GM11168 (cell line): ENCODE measurements around the gene ARHGAP18.

Source experiments
- in situ Hi-C: fragments of 300-500 bp; cut with MboI; formaldehyde crosslinking; loops from one replicate; pipeline ENCODE4 v1.12.0; 2022; ENCODE audit warnings: low sequenced_read_pairs; ENCODE audit not compliant: unreplicated experiment

Gene ARHGAP18

DNA sequence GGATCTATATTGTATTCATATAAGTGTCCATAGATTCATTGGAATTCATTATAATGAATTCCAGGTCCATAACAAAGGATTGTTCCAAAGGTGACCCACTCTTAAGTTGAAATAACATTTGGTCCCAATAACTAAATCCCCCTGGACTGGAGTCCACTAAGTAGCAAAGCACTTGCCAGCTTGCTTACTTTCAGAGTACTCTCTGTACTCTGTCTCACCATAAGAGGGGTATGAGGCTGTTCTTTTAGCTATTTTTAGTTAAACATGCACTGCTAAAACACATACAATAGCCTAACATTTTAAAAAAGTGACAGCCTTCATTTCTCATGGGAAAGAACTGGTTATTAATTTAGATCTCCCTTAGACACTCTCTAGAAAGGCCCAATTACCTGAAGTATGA lies 16.7 kb upstream of the ARHGAP18 start:
- in situ Hi-C loops = loop anchor here (5.0 kb wide), 2 partner anchors 99 to 134 kb away; no protein-coding TSS in a partner anchor

DNA sequence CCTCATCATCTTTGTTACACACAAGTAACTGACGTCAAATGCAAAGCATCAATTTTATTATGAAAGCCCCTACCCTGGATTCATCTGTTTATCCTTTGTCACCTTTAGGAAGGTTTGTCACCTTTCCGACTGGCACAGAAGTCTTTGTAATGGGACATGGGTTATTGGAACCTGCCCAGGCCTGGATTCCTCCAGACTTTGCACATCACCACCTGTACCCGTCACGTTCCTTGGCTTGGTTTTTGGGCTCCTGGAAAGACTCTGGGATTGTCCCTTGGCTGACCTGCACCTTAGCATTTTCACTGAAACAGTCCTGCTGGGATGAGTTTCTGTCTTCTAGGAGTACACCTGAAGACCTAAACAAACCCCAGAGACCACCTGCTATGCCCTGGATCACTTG lies 15.4 kb upstream of the ARHGAP18 start:
- in situ Hi-C loops = loop anchor here (5.0 kb wide), 2 partner anchors 98 to 133 kb away; no protein-coding TSS in a partner anchor

DNA sequence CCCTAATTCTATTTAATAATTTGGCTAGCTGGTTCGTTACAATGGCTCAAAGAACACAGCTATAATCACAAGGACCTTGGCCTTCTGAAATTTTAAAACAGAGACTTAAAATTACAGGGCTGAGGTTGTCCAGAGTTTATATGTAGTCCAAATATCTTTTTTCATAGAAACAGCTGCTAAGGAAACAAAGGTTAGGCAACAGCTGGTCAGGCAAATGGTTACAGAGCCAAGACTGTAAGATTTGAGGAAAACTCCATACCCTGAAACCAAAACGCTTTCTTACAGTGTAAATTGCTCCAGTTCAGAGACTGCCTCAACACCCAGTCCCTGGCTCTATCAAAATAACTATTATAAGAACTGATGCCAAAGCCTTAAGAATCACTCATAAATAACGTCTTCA lies 9.7 kb upstream of the ARHGAP18 start:
- in situ Hi-C loops = no loop called here

DNA sequence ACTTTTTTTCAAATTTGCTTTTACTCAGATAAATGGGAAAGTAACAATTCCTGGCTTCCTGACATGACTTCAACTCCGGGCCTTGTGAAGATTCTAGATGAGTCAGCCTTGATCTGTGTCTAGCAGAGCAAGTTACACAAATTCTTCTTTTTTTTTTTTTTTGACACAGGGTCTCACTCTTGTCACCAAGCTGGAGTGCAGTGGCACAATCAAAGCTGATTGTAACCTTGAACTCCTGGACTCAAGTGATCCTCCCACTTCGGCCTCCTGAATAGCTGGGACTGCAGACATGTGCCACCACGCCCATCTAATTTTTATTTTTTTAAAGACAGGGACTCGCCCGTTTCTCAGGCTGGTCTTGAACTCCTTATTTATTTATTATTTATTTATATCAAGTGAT lies 7.3 kb upstream of the ARHGAP18 start:
- in situ Hi-C loops = no loop called here

DNA sequence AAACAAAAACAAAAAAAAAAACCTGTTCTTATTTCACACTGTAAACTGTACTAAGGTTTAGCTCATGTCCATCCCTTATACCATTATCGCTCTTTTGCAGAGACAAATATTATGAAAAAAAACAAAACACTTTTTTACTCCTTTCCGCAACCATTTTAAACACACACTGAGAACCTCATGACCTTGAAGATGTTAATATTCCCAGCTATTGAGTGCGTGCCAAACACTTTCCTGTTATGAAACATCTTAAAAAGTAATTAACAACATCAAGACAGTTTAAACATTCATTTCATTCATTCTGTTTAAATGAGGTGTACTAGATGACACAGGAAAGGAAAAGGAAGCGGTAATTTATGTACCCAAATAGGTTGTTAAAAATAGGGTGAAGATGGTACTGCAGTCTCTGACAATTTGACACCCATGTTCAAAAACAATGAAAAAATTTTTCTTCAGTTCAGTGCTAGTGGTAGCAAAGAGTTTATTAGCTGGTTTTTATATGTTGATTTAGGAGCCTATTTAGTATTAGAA lies 3.9 kb upstream of the ARHGAP18 start:
- in situ Hi-C loops = no loop called here

DNA sequence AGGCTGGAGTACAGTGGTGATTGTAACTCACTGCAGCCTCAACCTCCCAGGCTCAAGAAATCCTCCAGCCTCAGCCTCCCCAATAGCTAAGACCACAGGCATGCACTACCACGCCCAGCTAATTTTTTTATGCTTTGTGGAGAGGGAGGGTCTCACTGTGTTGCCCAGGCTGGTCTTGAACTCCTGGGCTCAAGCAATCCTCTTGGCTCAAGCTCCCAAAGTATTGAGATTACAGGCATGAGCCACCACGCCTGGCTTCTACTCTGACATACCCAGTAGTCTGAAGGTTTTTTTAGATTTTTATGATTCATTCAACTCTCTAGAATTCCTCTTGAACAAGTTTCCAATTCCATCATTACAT lies 1.3 kb upstream of the ARHGAP18 start:
- in situ Hi-C loops = no loop called here

DNA sequence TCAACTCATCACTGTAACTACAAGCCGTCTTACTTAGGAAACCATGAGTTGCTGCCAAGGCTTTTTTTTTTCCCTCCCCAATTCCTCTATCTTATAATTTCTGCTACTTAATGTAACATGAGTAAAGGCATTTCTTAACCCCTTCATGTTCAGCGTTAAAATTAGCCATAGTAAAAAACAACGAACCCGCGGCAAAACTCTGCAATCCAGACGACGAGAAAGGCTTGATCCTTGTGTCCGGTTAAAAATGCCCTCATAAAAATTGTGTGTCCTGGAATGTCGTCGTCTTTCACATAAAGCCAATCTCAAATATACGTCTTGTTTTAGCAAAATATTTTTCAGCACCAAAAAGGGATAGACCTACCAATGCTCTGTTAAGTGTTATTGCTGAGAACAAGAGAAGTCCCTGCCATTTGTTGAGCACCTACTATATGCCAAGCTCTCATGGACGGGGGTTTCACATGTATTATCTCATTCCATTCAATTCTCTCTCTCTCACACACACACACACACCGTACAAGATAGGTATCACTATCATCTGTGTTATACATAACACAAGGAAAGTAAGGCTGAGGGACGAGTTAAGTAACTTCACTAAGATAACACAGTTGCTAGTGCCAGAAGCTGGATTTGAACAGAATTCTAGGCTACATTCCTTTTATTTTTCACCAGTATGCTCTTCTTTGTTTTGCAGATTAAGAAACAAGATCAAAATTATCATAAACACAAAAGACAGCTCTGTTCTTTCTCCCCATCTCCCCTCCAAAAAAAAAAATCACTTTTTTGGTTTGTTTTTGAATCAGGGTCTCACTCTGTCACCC lies 683 bp upstream of the ARHGAP18 start:
- in situ Hi-C loops = no loop called here

DNA sequence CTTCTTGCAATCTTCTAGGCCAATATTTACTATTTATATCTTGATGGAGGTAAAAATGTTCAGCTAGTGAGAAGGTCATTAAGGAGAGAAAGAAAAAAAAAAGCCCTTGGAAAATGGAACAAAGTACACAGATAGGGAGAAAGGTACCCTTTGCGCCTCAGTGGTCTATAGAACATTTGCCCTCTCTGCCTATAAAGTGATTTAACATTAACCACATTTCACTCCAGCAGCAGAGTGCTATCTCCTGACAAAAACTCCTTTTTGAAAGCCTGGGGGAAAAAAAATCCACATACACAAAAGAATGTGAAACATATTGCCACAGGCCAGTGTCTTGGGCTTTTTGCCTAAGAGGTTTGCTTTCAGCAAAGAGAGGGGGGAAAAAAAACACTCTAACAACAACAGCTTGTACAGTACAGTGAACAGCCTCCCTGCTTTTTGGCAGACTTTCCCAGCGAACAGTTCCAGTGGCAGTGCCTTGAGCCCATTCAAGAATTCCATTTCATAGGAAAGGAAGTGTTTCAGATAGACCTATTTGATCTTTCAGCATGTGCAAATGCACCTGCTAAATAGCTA lies 695 bp downstream of the ARHGAP18 start:
- in situ Hi-C loops = no loop called here

DNA sequence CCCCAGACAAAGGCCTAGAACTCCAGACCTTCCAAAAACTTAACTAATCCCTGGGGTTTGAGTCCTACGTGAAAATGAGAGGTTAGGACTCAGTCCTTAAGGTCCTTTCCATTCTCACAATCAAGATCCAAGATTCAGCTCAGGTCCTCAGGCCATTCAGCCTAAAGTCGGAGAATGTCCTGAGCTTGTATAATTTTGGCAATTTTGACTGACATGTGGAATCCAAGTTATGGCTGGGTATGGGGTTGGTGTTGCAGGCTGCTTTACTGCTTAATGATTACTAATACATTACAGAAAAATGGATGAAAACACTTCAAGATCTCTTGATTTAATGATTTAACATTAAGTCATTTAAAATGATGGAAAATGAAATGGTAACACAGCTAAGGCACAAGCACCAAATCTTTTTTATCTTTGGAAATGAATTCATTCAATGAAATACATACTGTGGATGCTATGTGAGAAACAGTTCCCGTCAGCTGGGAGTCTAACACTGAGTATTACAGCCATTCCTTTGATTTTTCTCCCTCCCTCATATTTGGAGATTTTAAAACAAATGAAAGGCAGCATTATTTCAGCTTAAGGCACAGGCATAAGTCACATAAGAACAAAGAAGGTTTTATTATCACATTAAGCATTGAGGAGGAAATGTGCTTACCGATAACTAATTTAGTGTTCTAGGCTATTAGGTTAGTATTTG lies 1.3 kb downstream of the ARHGAP18 start:
- in situ Hi-C loops = no loop called here

DNA sequence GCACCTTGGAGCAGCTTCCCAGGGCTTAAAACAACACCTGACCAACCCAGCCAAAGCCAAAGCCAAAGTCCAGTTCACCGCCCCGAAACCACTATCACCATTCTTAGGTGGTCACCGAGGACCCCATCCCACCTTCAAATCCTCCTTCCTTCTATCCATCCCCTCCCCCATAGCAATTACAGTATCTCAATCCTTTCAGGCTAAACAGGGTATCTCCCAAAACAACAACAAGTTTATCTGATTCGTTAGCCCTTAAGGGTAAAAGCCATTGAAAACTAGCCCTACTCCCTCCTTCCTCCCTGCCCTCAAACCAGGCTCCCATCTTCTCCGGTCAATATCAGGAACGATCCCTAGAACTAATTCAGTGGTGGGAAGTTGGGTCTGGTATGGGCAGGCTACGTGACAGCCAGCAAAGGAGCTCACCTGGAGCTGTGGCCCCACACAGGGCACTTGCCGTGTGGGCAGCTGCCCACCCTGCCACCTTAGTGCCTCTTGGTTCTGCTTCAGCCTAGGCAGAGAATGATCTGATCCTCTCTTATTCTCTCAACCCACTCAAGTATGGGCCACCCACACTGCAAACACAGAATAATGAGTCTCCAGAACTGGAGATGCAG lies 2.0 kb downstream of the ARHGAP18 start:
- in situ Hi-C loops = no loop called here

DNA sequence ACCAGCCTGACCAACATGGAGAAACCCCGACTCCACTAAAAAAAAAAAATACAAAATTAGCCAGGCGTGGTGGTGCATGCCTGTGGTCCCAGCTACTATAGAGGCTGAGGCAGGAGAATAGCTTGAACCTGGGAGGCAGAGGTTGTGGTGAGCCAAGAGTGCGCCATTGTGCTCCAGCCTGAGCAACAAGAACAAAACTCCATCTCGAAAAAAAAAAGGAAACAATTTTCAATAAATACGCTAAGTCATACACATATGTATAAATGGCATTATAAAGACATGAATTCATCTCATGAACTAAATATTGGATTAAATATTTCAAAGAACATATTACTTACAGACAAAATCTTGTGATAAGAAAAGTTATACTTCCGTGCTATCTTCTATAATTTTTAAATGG lies 2.9 kb downstream of the ARHGAP18 start:
- in situ Hi-C loops = no loop called here

DNA sequence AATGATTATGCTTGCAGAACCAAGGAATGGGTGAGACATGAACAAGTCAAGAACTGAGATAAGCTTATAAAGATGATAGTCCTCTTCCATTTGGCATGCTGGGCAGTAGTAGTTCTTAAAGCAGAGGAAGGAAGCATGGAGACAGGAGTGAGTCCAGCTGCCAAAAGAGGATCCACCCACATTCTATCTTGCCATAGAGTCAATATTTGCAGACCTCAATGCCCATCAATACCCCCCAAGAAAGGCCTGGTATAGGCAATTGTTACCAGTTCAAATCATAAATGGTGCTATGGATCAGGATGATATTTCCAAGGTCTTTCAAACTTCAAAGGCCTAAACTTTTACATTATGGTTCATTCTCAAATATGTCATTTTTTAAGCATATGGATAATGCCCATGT lies 4.8 kb downstream of the ARHGAP18 start:
- in situ Hi-C loops = no loop called here

DNA sequence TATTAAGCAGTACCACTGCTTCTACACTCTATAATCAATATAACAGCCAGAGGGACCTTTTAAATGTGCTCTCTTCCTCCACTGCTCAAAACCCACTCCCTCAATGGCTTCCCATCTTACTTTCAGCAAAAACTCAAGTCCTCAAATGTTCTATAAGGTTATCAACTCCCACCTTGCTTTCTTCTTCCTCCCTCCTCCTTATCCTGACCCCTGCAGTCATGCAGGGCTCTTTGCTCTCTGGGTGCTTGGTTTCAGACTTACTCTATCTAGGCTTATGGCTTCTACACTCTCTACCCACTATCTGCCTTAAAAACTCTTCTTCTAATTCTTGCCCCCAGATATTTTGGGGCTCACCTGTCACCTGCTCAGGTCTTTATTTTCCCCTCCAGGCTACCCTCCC lies 5.3 kb downstream of the ARHGAP18 start:
- in situ Hi-C loops = no loop called here

DNA sequence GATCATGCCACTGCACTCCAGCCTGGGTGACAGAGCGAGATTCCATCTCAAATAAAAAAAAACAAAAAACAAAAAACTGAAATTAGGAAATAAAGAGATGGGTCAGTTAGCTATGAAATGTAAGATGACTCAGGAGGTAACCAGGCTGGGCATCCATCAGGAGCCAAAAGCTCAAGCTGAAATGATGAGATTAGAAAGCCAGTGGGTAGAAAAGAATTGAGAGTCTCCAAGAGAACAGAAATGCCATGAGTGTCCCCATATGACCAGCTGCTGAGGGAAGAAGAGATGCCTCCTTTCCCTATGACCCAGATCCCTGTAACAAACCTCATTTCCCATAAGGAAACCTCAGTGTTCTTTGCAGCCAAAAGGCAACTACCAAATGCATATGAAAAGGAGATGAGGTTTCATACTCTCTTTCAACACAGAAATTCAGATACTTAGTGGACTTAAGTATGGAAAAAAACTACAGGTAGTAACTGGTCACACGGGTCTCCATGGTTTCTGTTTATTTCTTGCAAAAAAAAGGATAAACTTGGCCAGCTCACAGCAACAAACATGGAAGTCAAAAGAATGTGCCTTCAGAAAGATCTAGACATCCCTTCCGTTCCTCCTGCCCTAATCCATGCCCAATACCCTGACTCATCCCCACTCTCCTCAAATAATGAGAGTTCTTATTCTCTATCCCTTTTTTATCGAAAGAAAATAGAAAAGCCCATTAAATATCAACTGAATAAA lies 8.1 kb downstream of the ARHGAP18 start:
- in situ Hi-C loops = no loop called here

DNA sequence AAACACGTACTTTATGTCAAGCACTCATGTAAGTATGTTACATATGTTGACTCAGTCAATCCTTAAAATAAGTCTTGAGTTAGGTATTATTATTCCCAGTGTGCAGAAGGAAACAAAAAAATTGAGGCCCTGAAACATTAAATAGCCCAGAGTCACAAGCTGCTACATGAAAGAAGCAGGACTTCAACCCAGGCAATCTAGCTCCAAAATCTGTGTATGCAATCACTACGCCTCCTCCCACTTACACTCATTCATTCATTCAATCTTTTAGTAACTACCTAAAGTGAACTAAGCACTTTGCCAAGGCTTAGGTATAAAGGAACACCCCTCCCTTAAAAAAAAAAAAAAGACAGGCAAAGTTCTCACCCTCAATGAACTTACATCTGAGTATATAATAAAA lies 9.3 kb downstream of the ARHGAP18 start:
- in situ Hi-C loops = no loop called here

DNA sequence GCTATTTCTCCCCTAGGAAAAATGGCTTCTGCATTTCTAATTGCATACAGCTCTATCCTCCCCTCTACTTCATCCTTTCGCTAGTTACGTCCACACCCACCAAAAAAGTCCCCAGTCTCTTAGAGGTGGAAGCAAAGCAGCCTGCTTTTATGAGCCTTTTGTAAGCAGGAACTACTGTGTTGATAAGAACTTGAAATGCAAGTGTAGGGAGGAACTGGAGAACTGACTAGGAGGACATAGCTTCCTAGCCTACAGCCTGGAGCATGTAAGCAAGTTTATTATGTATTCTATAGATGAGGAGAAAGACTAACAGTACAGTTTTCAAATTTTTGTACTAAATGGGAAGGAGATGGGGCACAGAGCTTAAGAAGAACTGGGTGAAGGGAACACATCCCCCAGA lies 10.3 kb downstream of the ARHGAP18 start:
- in situ Hi-C loops = no loop called here

DNA sequence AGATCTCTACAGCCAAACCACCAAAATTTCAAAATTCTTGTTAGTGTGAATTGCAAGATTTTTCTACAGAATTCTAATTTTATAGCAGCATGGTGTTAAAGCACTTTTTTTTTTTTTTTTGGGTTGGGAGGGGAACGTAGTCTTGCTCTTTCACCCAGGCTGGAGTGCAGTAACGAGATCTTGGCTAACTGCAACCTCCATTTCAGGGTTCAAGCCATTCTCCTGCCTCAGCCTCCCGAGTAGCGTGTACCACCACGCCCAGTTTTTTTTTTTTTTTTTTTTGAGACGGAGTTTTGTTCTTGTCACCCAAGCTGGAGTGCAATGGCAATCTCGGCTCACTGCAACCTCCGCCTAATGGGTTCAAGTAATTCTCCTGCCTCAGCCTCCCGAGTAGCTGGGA lies 11.5 kb downstream of the ARHGAP18 start:
- in situ Hi-C loops = no loop called here

DNA sequence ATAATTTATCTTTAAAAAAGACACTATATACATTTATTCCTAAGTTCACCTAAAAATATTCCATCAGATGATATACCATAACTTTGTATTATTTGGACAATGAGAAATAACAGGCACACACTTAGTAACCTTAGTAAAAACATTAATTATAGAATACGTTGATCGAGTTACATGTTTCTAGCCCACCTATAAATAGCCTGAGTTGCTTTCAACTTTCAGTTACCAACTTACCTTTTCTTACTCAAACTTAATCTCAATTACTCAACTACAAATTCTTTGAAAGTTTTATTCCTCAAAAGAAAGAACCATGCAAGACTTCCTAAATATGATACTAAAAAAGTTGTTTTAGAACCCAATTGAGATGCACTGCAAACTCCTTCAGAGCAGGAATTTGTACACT lies 12.2 kb downstream of the ARHGAP18 start:
- in situ Hi-C loops = no loop called here

DNA sequence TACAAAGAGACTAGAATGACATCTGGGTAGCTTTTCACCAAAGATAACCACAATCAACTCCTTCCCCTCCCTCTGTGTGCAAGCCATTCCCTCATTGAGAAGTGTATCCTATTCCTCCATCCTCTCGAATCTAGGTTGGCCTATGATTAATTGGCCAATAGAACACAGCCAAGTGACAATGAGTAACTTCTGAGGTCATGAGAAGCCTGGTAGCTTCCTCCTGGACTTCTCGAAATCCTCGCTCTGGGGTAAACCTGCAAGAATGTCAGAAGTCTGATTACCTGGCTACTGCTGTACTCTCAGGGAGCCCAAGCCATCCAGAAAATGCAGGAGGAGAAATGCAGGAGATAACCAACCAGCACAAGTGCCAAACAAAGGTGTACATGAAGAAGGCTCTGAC lies 13.1 kb downstream of the ARHGAP18 start:
- in situ Hi-C loops = no loop called here

DNA sequence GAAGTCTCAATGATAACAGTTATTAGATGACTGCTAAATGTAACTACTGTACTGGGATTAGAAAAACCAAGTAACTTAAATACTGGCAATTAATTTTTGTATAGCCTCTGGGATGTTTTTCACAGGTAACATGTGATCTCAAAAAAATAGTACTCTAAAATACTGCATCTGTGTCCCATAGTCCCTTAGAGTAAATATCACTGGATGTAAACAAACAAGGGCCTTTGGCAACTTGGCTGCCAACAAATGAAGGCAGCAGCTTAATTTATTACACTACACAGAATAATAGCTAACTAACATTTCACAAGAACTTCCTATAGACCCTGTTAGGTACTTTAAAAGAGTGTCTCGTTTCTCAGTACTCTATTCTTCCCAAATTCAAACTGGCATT lies 14.0 kb downstream of the ARHGAP18 start:
- in situ Hi-C loops = no loop called here
